AG04450 (cell line): ENCODE results near the gene URI1. TPM values are rescaled to one million over a fixed set of nuclear protein-coding genes. Genes with fewer than 3 reads are reported as not detected.

Experiments
- CTCF ChIA-PET: fragments of 300-600, 350-600 bp; formaldehyde crosslinking; extraction: SDS; loops from one replicate; lab custom pipeline; 2022; ENCODE audit warnings: antibody characterized with exemption, inconsistent platforms; lab: Charles Lee
- POLR2A ChIA-PET: fragments of 350-600 bp; formaldehyde crosslinking; extraction: SDS; loops from one replicate; lab custom pipeline; 2021; ENCODE audit warnings: antibody characterized with exemption, inconsistent platforms; lab: Yijun Ruan, JAX
- DNase-seq: peaks from one replicate; pipeline ENCODE4 v3.0.0-alpha.2; 2011; ENCODE audit warnings: low read depth, low spot score
- H3K27ac ChIP-seq: one replicate; pipeline ENCODE4 v1.5.1; 2012; ENCODE audit warnings: low read depth, low read length, control low read depth
- H3K27me3 ChIP-seq: one replicate; pipeline ENCODE4 v1.6.0; 2012; ENCODE audit warnings: low read length; ENCODE audit not compliant: control insufficient read depth, insufficient read depth
- H3K4me3 ChIP-seq: 2 replicates; pipeline ENCODE4 v1.5.1; 2011; ENCODE audit warnings: mild to moderate bottlenecking, low read depth, low read length, control low read depth
- H3K9me3 ChIP-seq: 2 replicates; pipeline ENCODE4 v1.5.1; 2012; ENCODE audit warnings: low read length; ENCODE audit not compliant: control insufficient read depth, insufficient read depth
- polyA plus RNA-seq: library from polyadenylated mRNA; depleted of rRNA; stranded (reverse); fragments of >200 nt; gene quantifications from 2 replicates; pipeline ENCODE4 v1.2.3, GENCODE V29; 2011; rRNA removed
- small RNA-seq: library from RNA; depleted of rRNA; stranded (forward); fragments of <200 nt; gene quantifications from one replicate; pipeline ENCODE3, GENCODE V24; 2012; ENCODE audit warnings: low read depth; ENCODE audit not compliant: insufficient read length
- TF ChIP-seq, protein P1 (sequence below): IDR thresholded peaks from 2 replicates; pipeline ENCODE4 v1.5.1; 2011; ENCODE audit warnings: low read depth, low read length, control low read depth, inconsistent platforms

The URI1 gene
- polyA plus RNA-seq, 1 experiment: 79.0 TPM

DNA sequence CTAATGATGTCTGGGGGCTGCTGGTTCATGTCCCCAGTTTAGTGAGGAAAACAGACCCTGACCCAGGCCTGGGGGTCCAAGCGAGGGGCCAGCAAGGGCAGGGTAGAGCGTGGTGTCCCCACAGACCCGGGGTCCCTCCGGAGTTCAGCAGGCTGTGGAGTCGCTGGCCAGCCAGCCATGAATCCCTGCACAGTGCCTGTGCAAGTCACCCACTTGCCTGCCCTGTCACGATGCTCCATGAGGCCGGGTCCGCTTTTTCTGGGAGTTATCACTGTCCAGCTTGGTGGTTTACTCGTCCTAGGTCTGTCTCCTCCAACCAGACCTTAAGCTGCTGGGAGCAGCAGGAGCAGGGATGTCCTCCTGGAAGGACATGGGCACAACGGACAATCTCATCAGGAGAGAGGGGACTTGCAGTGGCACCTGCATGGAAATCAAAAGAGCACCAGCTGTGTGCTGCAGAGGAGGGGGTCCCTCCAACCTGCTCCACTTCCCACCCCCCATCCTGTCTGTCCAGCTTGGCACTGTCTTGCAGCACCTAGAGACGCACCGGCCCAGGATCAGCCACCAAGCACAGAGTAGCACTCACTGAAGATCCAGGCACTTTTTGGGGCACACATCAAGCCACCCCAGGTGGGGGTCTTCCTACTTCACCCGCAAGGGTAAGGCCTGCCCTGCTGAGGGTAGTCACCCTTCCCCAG lies 121.8 kb downstream of the URI1 start:
- POLR2A ChIA-PET: no interaction called here

GRCh38 chr19:30064348-30064699 lies 122.3 kb downstream of the URI1 start:
- H3K9me3 ChIP-seq: no peaks in the 10 kb centered on the region; the same call in 1 of the 2 replicates
- TF ChIP-seq, protein P1, sequence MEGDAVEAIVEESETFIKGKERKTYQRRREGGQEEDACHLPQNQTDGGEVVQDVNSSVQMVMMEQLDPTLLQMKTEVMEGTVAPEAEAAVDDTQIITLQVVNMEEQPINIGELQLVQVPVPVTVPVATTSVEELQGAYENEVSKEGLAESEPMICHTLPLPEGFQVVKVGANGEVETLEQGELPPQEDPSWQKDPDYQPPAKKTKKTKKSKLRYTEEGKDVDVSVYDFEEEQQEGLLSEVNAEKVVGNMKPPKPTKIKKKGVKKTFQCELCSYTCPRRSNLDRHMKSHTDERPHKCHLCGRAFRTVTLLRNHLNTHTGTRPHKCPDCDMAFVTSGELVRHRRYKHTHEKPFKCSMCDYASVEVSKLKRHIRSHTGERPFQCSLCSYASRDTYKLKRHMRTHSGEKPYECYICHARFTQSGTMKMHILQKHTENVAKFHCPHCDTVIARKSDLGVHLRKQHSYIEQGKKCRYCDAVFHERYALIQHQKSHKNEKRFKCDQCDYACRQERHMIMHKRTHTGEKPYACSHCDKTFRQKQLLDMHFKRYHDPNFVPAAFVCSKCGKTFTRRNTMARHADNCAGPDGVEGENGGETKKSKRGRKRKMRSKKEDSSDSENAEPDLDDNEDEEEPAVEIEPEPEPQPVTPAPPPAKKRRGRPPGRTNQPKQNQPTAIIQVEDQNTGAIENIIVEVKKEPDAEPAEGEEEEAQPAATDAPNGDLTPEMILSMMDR: no peak
- DNase-seq: no peak
- H3K4me3 ChIP-seq: no peak overlapping the region
- ChIA-PET POLR2A (no interaction called here), CTCF (no interaction called here)
- H3K27ac ChIP-seq: no peak overlapping the region
- H3K27me3 ChIP-seq: no peaks in the 10 kb centered on the region

More for the DNA sequence above, 121.8 kb downstream of the URI1 start:
- H3K4me3 ChIP-seq: no peak overlapping the region
- TF ChIP-seq, protein P1: no peak
- CTCF ChIA-PET: no interaction called here
- no peak overlapping the region for H3K27ac ChIP-seq
- H3K9me3 ChIP-seq: no peaks in the 10 kb centered on the region; the same call in 1 of the 2 replicates
- no peaks in the 10 kb centered on the region for H3K27me3 ChIP-seq
- DNase-seq: no peak

GRCh38 chr19:30064771-30065494 lies 122.9 kb downstream of the URI1 start:
- TF ChIP-seq, protein P1: no peak
- H3K9me3 ChIP-seq: no peaks in the 10 kb centered on the region; the same call in 1 of the 2 replicates
- ChIA-PET CTCF (no interaction called here), POLR2A (no interaction called here)
- DNase-seq: no peak
- no peak overlapping the region for H3K27ac ChIP-seq
- H3K4me3 ChIP-seq: no peak overlapping the region
- no peaks in the 10 kb centered on the region for H3K27me3 ChIP-seq

GRCh38 chr19:30065680-30066606 lies 123.9 kb downstream of the URI1 start:
- POLR2A ChIA-PET: no interaction called here
- TF ChIP-seq, protein P1: no peak
- Histone ChIP-seq H3K9me3 (peaks cover 5% of the 10 kb centered on the region; the same call in 1 of the 2 replicates), H3K27ac (no peak overlapping the region), H3K4me3 (no peak overlapping the region), H3K27me3 (no peaks in the 10 kb centered on the region)
- CTCF ChIA-PET: no interaction called here
- DNase-seq: no peak

Small RNA genes lying within 50 kb of the gene (small RNA-seq; reads per million reads assigned to genes)
- gene AC008798.1 (not detected), gene TAF9P3 (not detected)

Other genes with a start within 250 kb of the URI1 start
- 27.1 and 27.9 TPM in 2 replicates for gene C19orf12, start 227.0 kb upstream of the URI1 start, polyA plus RNA-seq
- 3.7 and 4.8 TPM in 2 replicates for gene CCNE1, start 130.2 kb upstream of the URI1 start, polyA plus RNA-seq